BE2C (cell line): ENCODE measurements around the gene STX16.

Experiments used
- DNase-seq: peaks from one replicate; pipeline ENCODE4 v3.0.0-alpha.2; 2020
- H3K27me3 ChIP-seq: fragments of 250-450 bp; sonication (Bioruptor Pico); 2 replicates; pipeline ENCODE4 v1.5.1; 2020; ENCODE audit warnings: mild to moderate bottlenecking
- H3K36me3 ChIP-seq: fragments of 250-450 bp; sonication (Bioruptor Pico); 2 replicates; pipeline ENCODE4 v1.5.1; 2020; ENCODE audit warnings: mild to moderate bottlenecking
- H3K4me1 ChIP-seq: fragments of 250-450 bp; sonication (Bioruptor Pico); 2 replicates; pipeline ENCODE4 v1.5.1; 2020
- H3K4me3 ChIP-seq: 2 replicates; pipeline ENCODE4 v1.5.1; 2011; ENCODE audit warnings: low read depth, low read length
- H3K9me3 ChIP-seq: fragments of 250-450 bp; sonication (Bioruptor Pico); 2 replicates; pipeline ENCODE4 v1.5.1; 2020
- TF ChIP-seq, protein P1 (sequence below): IDR thresholded peaks from 2 replicates; pipeline ENCODE4 v1.5.1; 2012; ENCODE audit warnings: mild to moderate bottlenecking, low read depth, low read length

Gene STX16

DNA sequence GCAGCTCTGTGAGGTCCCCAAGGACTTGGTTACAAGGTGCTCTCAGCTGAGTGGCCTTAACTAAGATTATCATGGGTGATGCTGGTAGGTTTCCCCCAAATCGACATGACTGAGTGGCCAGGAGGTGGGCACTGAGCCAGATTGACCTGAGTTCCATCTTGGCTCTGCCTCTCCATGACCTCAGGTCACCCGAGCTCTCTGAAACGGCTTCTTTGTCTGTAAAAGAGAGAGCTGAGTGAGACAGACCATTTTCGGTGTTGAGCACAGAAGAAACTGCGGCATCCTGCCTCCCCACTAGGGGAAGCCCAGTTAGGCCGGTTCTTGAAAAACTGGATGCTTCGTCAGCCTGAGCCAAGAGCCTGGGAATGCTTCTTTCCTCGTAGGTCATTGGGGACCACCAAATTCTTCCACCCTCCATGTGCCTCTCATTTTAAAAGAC, 14.1 kb upstream of the STX16 start:
- DNase-seq: no peak
- no peaks in the 10 kb centered on the region for H3K9me3 ChIP-seq
- TF ChIP-seq, protein P1, sequence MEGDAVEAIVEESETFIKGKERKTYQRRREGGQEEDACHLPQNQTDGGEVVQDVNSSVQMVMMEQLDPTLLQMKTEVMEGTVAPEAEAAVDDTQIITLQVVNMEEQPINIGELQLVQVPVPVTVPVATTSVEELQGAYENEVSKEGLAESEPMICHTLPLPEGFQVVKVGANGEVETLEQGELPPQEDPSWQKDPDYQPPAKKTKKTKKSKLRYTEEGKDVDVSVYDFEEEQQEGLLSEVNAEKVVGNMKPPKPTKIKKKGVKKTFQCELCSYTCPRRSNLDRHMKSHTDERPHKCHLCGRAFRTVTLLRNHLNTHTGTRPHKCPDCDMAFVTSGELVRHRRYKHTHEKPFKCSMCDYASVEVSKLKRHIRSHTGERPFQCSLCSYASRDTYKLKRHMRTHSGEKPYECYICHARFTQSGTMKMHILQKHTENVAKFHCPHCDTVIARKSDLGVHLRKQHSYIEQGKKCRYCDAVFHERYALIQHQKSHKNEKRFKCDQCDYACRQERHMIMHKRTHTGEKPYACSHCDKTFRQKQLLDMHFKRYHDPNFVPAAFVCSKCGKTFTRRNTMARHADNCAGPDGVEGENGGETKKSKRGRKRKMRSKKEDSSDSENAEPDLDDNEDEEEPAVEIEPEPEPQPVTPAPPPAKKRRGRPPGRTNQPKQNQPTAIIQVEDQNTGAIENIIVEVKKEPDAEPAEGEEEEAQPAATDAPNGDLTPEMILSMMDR: peak; percentile 43
- H3K27me3 ChIP-seq: no peaks in the 10 kb centered on the region
- H3K4me1 ChIP-seq: no peaks in the 10 kb centered on the region
- no peaks in the 10 kb centered on the region for H3K36me3 ChIP-seq
- no peak overlapping the region for H3K4me3 ChIP-seq

DNA sequence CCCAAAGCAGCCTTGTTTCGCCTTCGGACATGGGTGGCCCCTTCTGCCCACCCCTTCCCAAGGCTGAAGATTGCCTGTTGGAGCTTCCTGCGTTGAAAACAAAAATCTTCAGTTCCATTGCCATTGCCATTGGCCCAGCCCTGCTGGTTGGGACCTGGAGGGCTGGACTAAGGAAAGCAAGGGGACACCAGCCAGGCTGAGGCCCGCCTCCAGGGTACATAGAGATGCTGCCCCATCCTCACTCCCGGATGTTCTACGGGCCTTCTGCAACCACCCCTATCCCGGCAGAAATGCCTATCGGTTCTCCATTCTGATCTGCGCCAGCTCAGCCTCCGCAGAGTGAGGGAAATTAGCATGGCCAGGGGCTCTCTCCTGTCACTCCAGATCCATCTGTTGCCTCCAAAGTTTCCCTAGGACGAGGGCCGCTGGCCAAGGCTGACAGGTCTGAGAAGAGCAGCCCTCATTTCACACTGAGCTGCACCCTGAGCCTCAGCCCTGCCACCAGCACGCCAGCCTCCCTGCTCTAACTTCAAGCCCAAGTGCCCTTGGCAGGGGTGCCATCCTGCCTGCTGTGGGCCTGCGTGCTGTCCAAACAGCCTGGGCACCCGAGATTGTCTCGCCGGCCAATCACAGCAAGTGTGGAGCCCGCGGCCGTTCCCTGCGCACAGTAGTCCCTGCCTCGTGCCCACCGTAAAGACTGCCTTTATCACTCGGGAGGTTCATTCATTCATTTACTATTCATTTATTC, 13.4 kb upstream of the STX16 start:
- TF ChIP-seq, protein P1: no peak
- Histone ChIP-seq H3K27me3 (no peaks in the 10 kb centered on the region), H3K36me3 (no peaks in the 10 kb centered on the region), H3K9me3 (no peaks in the 10 kb centered on the region), H3K4me1 (no peaks in the 10 kb centered on the region), H3K4me3 (no peak overlapping the region)
- DNase-seq: no peak

DNA sequence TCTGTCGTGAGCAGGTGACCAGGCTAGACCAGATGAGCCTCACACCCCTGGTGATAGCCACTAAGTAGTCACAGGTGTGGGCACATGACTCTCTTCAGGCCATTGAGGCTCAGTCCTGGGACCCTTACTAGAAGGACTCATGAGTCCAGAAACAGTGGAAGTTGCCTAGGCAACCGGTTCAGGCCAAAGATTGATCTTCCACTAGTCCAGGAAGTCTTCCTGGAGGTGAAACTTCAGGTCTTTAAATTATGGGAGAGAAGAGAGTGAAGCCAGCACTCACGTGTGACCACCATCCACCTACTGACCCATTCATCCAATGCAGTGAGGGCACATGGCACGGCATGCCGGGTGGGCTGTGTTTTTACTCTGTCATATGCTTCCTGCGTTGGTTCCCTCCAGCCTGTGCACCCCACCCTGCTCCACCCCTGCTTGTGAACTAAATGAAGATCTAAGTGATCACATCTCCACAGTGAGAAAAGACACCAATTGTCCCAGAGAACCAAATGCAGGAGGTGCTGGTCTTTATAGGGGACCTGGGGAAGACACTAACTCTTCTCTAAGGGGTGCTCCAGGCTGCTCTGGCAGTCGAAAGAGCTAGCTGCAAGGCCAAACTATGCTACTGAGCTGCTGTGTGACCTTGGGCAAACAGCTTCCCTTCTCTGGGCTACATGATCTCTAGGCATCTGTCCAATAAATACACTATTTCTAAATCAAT, 12.5 kb upstream of the STX16 start:
- Histone ChIP-seq H3K36me3 (no peaks in the 10 kb centered on the region), H3K4me3 (no peak overlapping the region), H3K9me3 (no peaks in the 10 kb centered on the region), H3K4me1 (no peaks in the 10 kb centered on the region), H3K27me3 (no peaks in the 10 kb centered on the region)
- TF ChIP-seq, protein P1: no peak
- no peak for DNase-seq

DNA sequence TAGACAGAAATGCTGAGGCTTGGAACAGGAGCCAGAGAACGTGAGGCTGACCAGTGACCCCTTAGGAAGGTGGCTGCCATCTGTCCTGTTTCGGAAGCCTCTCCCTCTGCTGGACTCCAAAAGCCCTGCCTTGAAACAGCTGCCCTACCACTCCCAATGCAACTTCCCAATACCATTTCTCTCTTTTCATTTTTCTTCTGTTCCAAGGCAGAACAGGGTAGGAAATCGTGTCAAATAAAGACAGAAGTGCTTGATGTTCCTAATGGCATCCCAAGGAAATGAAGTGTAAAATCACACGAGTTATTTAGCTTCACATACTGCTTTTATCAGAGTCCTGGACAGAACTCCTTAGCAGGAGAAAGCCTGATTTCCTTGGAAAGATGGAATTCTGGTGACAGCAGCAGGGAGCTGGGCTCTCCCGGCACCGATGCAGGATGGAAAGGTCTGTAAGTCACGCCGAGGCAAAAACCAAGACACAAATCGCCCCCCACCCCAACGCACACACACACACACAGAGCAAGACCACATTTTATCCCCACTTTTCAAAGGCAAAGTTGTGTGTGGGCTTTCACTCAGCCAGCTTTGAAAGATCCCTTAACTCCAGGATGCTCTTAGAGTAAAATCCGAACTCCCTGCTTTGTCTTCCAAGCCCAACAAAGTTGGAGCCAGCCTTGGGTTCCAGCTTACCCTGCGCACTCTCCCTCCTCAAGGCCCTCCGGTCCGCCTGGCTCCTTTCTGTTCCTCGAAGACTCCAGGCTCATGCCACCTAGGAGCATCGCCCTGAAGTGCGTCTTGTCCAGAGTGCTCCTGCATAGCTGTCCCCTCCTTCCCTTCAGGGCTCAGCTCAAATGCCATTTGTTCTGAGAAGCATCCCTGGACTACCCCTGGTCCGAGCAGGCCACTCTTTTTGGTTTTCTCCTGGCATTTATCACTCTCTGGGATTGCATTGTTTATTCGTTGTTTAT, 11.6 kb upstream of the STX16 start:
- no peaks in the 10 kb centered on the region for H3K4me1 ChIP-seq
- DNase-seq: no peak
- no peaks in the 10 kb centered on the region for H3K9me3 ChIP-seq
- no peak overlapping the region for H3K4me3 ChIP-seq
- TF ChIP-seq, protein P1: no peak
- H3K27me3 ChIP-seq: no peaks in the 10 kb centered on the region
- H3K36me3 ChIP-seq: no peaks in the 10 kb centered on the region

DNA sequence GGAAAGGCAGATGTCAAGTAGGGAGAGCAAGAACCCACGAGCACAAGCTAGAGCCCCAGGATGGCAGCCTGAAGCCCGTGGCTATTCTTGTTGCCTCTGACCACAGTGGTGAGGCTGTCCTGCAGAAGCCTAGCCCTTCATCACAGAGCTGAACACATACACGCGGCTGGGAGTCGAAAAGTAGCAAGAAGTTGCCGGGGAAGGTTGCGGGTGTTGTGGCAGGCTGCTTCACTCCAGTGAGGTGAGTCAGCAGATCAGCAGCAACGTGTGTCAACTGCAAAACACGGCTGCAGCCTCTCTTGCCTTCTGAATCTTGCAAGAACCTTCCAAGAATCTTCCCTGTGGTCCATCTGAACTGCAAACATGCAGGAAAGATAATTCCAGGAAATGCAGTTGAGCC, 10.6 kb upstream of the STX16 start:
- H3K36me3 ChIP-seq: no peaks in the 10 kb centered on the region
- TF ChIP-seq, protein P1: no peak
- DNase-seq: no peak
- H3K4me1 ChIP-seq: no peaks in the 10 kb centered on the region
- H3K4me3 ChIP-seq: no peak overlapping the region
- H3K27me3 ChIP-seq: no peaks in the 10 kb centered on the region
- no peaks in the 10 kb centered on the region for H3K9me3 ChIP-seq
